ENCODE results near the gene TLX2.

DNA sequence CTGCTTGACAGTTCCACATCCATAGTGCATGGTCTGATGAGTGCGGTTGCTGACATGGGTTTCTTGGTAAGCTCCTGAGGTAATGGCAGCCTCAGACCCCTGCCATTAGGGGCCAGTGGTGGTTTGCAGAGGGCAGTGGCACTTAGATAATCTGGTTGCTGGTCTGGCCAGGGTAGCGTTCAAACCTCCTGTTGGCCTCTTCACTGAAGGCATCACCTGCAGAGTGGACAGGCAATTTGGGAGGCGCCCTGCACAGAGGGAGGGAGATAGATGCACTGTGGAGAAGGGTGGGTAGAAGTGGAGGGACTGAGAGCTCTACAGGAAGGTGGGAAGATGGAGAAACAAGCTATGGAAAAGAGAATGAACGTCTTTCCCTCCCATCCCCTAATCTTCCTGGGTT is 19.2 kb downstream of the TLX2 start:
- TF ChIP-seq EZH2 (IDR thresholded peaks at IDR 0.05; ENCODE audit: low read depth, low read length, severe bottlenecking), result no peak
- no peak for TF ChIP-seq TCF12 (IDR thresholded peaks at IDR 0.05; ENCODE audit: low read depth, low read length)
- peak in 1 of 2 experiments; percentile 47; a peak in 1 of 3 replicates for TF ChIP-seq POLR2A (IDR thresholded peaks at IDR 0.05; ENCODE audit: control extremely low read depth in 1 of 2, low read depth in 2 of 2, low read length in 2 of 2)
- no peak for TF ChIP-seq CTCF (IDR thresholded peaks at IDR 0.05; ENCODE audit: control extremely low read depth in 1 of 3, insufficient read depth in 1 of 3, low read depth in 1 of 3, low read length in 3 of 3)
- TF ChIP-seq EP300 (IDR thresholded peaks at IDR 0.05; ENCODE audit: borderline replicate concordance in 1 of 2, low read depth in 2 of 2, low read length in 2 of 2), result no peak
- no peak for TF ChIP-seq CBX5 (IDR thresholded peaks at IDR 0.05; ENCODE audit: low read depth, low read length)
- no peak for TF ChIP-seq SIN3A (conservative IDR thresholded peaks at IDR 0.05 in 1 of 2, IDR thresholded peaks at IDR 0.05 in 1 of 2; ENCODE audit: low read depth in 1 of 2, low read length in 2 of 2)
- no peak for TF ChIP-seq CHD1 (IDR thresholded peaks at IDR 0.05; ENCODE audit: low read depth, low read length)
- TF ChIP-seq POLR2AphosphoS5 (IDR thresholded peaks at IDR 0.05; ENCODE audit: low read depth, low read length), result no peak
- TF ChIP-seq SP2 (IDR thresholded peaks at IDR 0.05; ENCODE audit: low read length), result no peak
- TF ChIP-seq ATF3 (IDR thresholded peaks at IDR 0.05; ENCODE audit: insufficient read depth, low read depth, low read length), result no peak

Measured in H1 (cell line).